GM12878 (cell line): ENCODE data around the gene SEC14L6. TPM values are rescaled to one million over a fixed set of nuclear protein-coding genes. Genes with fewer than 3 reads are reported as not detected.

Source experiments
- ATAC-seq: fragments of 200-7000 bp; cut with Tn5 transposase; 3 replicates; pipeline ENCODE4 v1.9.1; 2020; ENCODE audit warnings: mild to moderate bottlenecking, moderate library complexity
- BruUV-seq: library from RNA; stranded (reverse); fragments of 400-500 nt; replicated peaks from 2 replicates; lab custom pipeline; 2021; lab: Mats Ljungman, UMichigan
- CTCF ChIA-PET: fragments of 300-600 bp; sonication (Branson Sonifier 250); formaldehyde crosslinking; extraction: SDS; loops from one replicate; lab custom pipeline; 2021; ENCODE audit warnings: inconsistent platforms; lab: Yijun Ruan, JAX
- POLR2A ChIA-PET: fragments of 350-600 bp; formaldehyde crosslinking; extraction: SDS; loops from one replicate; lab custom pipeline; 2021; ENCODE audit warnings: inconsistent platforms; lab: Charles Lee
- RAD21 ChIA-PET: fragments of 300-600 bp; sonication (Branson Sonifier 250); formaldehyde crosslinking; loops from one replicate; lab custom pipeline; 2023; ENCODE audit warnings: antibody characterized with exemption; ENCODE audit not compliant: unreplicated experiment; lab: Charles Lee
- SMC1A ChIA-PET: fragments of 300-600 bp; sonication (Branson Sonifier 250); formaldehyde crosslinking; loops from one replicate; lab custom pipeline; 2023; ENCODE audit not compliant: unreplicated experiment, uncharacterized antibody; lab: Charles Lee
- DNase-seq: peaks from one replicate; pipeline ENCODE4 v3.0.0-alpha.2; 2011; ENCODE audit warnings: low read depth, low spot score
- FAIRE-seq: peaks from 3 replicates; lab custom pipeline; 2011; peaks lifted over from hg19 to GRCh38; lab: Jason Lieb, UNC
- H2AFZ ChIP-seq: 2 replicates; pipeline ENCODE4 v1.6.0; 2011; ENCODE audit warnings: low read depth, low read length, control low read depth; ENCODE audit not compliant: control insufficient read depth
- H3K27ac ChIP-seq: 2 replicates; pipeline ENCODE4 v1.5.1; 2011; ENCODE audit warnings: control low read depth; ENCODE audit not compliant: control insufficient read depth, insufficient read depth
- H3K27me3 ChIP-seq, 2 experiments: replicated peaks in 1 of 2; 2 replicates each; pipeline versions ENCODE4 v1.6.0 to v1.6.1; 2011; ENCODE audit warnings: low read length in 1 of 2; ENCODE audit not compliant: control insufficient read depth in 2 of 2, insufficient read depth in 2 of 2
- H3K36me3 ChIP-seq, 2 experiments: 2 replicates each; pipeline ENCODE4 v1.5.1; 2011; ENCODE audit warnings: low read length in 1 of 2; ENCODE audit not compliant: control insufficient read depth in 2 of 2, insufficient read depth in 2 of 2
- H3K4me1 ChIP-seq: 2 replicates; pipeline ENCODE4 v1.6.1; 2011; ENCODE audit warnings: mild to moderate bottlenecking, low read length, moderate library complexity, mixed read lengths; ENCODE audit not compliant: control insufficient read depth, insufficient read depth
- H3K4me2 ChIP-seq: 2 replicates; pipeline ENCODE4 v1.6.0; 2011; ENCODE audit warnings: control low read depth; ENCODE audit not compliant: control insufficient read depth, insufficient read depth
- H3K4me3 ChIP-seq: fragments of 200-600 bp; sonication (generic); 2 replicates; pipeline ENCODE4 v1.5.1; 2016
- H3K79me2 ChIP-seq: 2 replicates; pipeline ENCODE4 v1.6.0; 2011; ENCODE audit warnings: low read length; ENCODE audit not compliant: control insufficient read depth, insufficient read depth
- H3K9ac ChIP-seq: 2 replicates; pipeline ENCODE4 v1.8.0; 2011; ENCODE audit warnings: low read length, control low read depth, mixed read lengths; ENCODE audit not compliant: control insufficient read depth, insufficient read depth
- H3K9me3 ChIP-seq: replicated peaks from 3 replicates; pipeline ENCODE4 v1.5.1; 2011; ENCODE audit warnings: mild to moderate bottlenecking, low read length; ENCODE audit not compliant: control insufficient read depth, insufficient read depth
- H4K20me1 ChIP-seq: 2 replicates; pipeline ENCODE4 v1.6.0; 2011; ENCODE audit not compliant: control insufficient read depth, insufficient read depth
- STAT1 ChIP-seq: fragments of 450-650 bp; conservative IDR thresholded peaks from 2 replicates; pipeline ENCODE4 v1.6.1; 2014; ENCODE audit warnings: antibody characterized with exemption, mild to moderate bottlenecking
- ZNF217 ChIP-seq: fragments of 450-650 bp; IDR thresholded peaks from 2 replicates; pipeline ENCODE4 v1.6.1; 2017; ENCODE audit warnings: antibody characterized with exemption, mild to moderate bottlenecking
- WGBS: methylation state at CpG from one replicate; pipeline ENCODE4 v1.1.6; 2016; ENCODE audit warnings: low lambda C conversion rate; ENCODE audit not compliant: insufficient replicate concordance, insufficient coverage; ENCODE audit errors: missing lambda C conversion rate; 5-methylcytosine and 5-hydroxymethylcytosine counted together
- in situ Hi-C: fragments of 300-500 bp; cut with MboI; formaldehyde crosslinking; loops from 9 replicates; pipeline ENCODE4 v1.14.3; 2018; ENCODE audit warnings: mixed read lengths
- intact Hi-C: fragments of 100-400 bp; cut with micrococcal nuclease; formaldehyde crosslinking; loops from one replicate; pipeline ENCODE4 v1.14.2; 2022; ENCODE audit not compliant: unreplicated experiment
- polyA plus RNA-seq, 11 experiments: library from polyadenylated mRNA; depleted of rRNA in 4 of 11; unstranded in 6 of 11; stranded (reverse) in 5 of 11; fragments of >200 nt; fragmentation: Nextera tagmentation in 4 of 11; fragmentation: Illumina TruSeq in 1 of 11; extraction: Ambion mirVana in 4 of 11; extraction: Trizol in 1 of 11; gene quantifications; 1 replicate in 1 of 11; 2 replicates in 10 of 11; pipeline versions ENCODE4 v1.2.1 to v1.2.3, GENCODE V29; 2011 to 2016; ENCODE audit warnings: inconsistent platforms in 2 of 11, missing spikeins in 2 of 11, low read depth in 1 of 11
- total RNA-seq, 4 experiments: library from RNA; depleted of rRNA in 3 of 4; stranded (reverse); fragments of >200 nt in 3 of 4; fragmentation: Illumina TruSeq in 1 of 4; extraction: Trizol in 1 of 4; gene quantifications; 2 replicates each; pipeline versions ENCODE4 v1.2.1 to v1.2.3, GENCODE V29; 2013 to 2021
- TF ChIP-seq, protein P1 (sequence below): fragments of 450-650 bp; IDR thresholded peaks from 2 replicates; pipeline ENCODE4 v1.6.1; 2017; ENCODE audit warnings: mild to moderate bottlenecking, moderate library complexity

The SEC14L6 gene
- total and polyA plus RNA-seq, 10 of the 15 experiments (the other 5 are each of a cell fraction or from before 2014, with no cell fraction given) = not detected

DNA sequence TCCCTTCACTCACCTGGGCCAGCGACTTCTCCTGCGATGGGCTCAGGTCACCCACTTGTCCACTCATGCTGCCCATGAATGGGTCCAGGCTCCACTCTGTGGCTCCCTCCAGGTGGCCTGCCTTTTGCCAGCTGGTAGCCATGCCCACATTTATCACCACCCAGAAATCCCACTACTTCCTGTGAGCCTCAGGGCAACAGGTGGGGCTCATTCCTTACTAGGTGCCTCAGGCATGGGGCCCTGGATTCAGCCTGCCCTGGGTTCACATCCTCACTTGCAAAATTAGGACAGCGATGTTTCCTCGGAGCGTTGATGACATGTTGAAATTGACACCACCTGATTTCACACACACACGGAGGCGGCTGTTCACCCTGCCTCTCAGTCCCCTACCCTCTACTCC is at the start of gene SEC14L6 (continued):
- TF ChIP-seq, protein P1, sequence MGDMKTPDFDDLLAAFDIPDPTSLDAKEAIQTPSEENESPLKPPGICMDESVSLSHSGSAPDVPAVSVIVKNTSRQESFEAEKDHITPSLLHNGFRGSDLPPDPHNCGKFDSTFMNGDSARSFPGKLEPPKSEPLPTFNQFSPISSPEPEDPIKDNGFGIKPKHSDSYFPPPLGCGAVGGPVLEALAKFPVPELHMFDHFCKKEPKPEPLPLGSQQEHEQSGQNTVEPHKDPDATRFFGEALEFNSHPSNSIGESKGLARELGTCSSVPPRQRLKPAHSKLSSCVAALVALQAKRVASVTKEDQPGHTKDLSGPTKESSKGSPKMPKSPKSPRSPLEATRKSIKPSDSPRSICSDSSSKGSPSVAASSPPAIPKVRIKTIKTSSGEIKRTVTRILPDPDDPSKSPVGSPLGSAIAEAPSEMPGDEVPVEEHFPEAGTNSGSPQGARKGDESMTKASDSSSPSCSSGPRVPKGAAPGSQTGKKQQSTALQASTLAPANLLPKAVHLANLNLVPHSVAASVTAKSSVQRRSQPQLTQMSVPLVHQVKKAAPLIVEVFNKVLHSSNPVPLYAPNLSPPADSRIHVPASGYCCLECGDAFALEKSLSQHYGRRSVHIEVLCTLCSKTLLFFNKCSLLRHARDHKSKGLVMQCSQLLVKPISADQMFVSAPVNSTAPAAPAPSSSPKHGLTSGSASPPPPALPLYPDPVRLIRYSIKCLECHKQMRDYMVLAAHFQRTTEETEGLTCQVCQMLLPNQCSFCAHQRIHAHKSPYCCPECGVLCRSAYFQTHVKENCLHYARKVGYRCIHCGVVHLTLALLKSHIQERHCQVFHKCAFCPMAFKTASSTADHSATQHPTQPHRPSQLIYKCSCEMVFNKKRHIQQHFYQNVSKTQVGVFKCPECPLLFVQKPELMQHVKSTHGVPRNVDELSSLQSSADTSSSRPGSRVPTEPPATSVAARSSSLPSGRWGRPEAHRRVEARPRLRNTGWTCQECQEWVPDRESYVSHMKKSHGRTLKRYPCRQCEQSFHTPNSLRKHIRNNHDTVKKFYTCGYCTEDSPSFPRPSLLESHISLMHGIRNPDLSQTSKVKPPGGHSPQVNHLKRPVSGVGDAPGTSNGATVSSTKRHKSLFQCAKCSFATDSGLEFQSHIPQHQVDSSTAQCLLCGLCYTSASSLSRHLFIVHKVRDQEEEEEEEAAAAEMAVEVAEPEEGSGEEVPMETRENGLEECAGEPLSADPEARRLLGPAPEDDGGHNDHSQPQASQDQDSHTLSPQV = no peak
- no peak for TF ChIP-seq STAT1

DNA sequence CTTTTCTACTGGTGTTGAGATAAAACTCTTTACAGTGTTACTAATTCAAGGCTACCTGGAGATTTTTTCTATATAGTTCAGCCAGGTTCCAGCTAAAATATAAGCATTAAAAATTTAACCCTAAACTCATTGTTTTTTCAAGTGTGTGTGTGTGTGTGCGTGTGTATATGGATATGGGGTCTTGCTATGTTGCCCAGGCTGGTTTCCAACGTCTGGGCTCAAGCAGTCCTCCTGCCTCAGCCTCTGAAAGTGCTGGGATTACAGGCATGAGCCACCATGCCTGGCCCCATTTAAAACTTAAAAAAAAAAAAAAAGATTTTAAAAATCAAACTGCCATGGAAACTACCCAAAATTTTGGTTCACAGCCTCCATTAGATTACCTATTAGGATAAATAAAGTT is 49.7 kb upstream of the SEC14L6 start:
- ATAC-seq (no peak), DNase-seq (no peak), FAIRE-seq (no peak)
- POLR2A ChIA-PET = interaction anchor here (0.6 kb wide), 1 partner anchor 1218 kb away, joined by 6 read pairs; no protein-coding TSS in a partner anchor
- no peak for TF ChIP-seq ZNF217
- H3K9me3 ChIP-seq = no peaks in the 10 kb centered on the region
- RAD21 ChIA-PET = no interaction called here
- no peak overlapping the region for H3K4me2 ChIP-seq
- peaks cover 5% of the 10 kb centered on the region for H3K79me2 ChIP-seq
- H3K36me3 ChIP-seq = no peaks in the 10 kb centered on the region
- in situ Hi-C loops = no loop called here
- 0% methylated on average over 2 of the region's 2 CpGs for WGBS
- BruUV-seq = no TSS peak
- SMC1A ChIA-PET = no interaction called here
- no peaks in the 10 kb centered on the region for H3K27me3 ChIP-seq
- H3K4me3 ChIP-seq = no peak overlapping the region
- H3K9ac ChIP-seq = no peak overlapping the region
- H3K4me1 ChIP-seq = no peaks in the 10 kb centered on the region
- no peak overlapping the region for H2AFZ ChIP-seq
- H3K27ac ChIP-seq = no peak overlapping the region
- H4K20me1 ChIP-seq = no peaks in the 10 kb centered on the region
- intact Hi-C loops = no loop called here
- CTCF ChIA-PET = interaction anchor here (1.0 to 1.6 kb wide), 3 partner anchors 8 to 13 kb away, joined by 3 to 6 read pairs (median 3); no protein-coding TSS in a partner anchor
